NCI-H82 treated with DMSO at 0.1 percent for 48 hours (cell line): ENCODE measurements around the gene F2RL2.
A peak's percentile ranks its signal among the peaks of the same experiment; 100 is the strongest.
"Not testable (repeated sequence)": the region's sequence is repeated elsewhere in the genome, so short reads cannot be mapped to it uniquely, and the experiment has no call there.

Source experiments
- DNase-seq: peaks from one replicate; lab custom pipeline; 2025; ENCODE audit not compliant: unreplicated experiment; lab: John Stamatoyannopoulos, UW

The F2RL2 gene

GRCh38 chr5:76625087-76625815, 2.0 kb upstream of the F2RL2 start:
- no peak for DNase-seq

DNA sequence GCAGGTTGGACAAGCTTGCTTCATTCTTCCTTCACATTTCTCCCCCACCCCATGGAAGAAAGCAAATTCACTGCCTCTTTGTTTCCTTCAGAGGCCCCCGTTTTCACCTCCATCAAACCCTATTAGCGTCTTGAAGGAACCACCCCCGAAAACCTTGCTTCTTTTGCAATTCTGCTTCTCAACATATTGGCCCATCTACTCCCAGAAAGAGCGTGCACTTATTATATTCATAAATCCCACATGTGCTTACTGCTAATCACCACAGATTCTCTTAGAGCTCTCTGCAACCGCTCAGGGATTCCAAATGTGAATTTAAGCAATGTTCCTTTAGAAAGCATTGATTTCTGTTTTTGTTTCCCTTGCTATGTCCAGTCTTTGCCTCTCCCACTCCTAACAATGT, 1.1 kb downstream of the F2RL2 start:
- no peak for DNase-seq

DNA sequence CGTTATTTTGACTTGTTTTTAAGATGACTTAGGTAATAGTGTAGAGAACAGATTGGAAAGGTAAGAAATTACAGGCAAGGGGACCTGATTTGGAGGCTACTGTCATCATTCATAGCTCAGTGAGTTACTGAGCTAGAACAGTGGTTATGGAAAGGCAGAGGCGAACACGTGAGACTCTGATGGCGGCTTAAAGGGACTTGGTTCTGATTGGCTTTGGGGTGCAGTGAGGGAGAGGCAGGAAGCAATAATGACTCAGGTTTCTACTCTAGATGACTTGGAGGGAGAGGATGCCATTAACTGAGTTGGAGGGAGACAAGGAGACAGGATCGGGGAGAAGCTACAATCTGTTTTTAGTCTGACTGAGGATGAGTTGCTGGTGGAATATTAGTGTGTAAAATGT, 3.0 kb downstream of the F2RL2 start:
- DNase-seq: no peak

- DNase-seq: no peak
These were observed 5.5 kb downstream of the F2RL2 start for GRCh38 chr5:76617675-76618074.

DNA sequence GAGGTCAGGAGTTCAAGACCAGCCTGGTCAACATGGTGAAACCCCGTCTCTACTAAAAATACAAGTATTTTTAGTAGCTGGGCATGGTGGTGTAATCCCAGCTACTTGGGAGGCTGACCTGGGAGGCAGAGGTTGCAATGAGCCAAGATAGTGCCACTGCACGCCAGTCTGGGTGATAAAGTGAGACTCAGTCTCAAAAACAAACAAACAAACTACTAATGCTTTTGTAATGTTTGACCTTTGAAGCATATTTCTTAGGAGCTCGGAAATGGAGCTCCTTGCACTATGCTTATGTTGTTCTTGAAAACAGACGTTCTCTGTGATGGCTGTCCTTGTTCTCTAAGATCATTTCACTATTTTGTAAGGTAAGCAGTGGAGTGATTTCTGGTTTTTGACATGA, 6.0 kb downstream of the F2RL2 start:
- DNase-seq: no peak

GRCh38 chr5:76616206-76616605, 7.0 kb downstream of the F2RL2 start:
- DNase-seq: no peak

DNA sequence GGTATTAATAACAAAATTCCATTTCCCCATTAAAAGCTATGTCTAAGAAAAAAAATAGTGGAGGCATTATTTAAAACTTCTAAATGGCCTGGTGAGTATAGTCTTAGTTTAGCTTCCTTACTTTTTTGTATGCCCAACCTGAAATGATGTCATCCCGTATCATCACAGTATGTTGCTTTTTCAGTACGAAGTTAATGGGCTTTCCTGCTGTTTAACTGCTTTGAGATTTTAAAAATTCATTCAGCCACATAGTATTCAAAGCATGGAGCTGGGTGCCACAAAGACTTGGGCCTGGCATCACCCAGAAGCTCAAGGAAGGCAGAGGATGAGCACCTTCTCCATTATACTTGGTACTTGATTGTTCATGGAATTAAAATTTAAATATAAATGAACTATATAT, 7.4 kb downstream of the F2RL2 start:
- DNase-seq: no peak

DNA sequence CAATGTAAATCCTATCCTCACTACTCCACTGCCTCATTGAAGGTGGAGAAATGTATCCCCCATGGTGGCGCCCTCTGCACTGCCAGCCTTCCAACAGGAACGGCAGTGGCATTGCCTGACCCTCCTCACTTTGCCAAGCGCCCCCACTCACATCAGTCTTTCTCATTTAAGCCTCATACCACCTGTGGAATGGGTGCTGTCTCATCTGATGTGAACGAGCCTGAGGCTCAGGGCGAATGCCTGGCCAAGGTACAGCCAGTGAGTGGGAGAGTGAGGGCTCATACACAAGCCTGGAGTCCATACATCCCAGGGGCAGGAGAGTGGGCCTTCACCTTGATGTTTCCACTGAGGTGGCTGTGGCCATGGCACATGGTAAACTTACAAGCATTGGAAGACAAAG, 10.3 kb downstream of the F2RL2 start:
- no peak for DNase-seq

DNA sequence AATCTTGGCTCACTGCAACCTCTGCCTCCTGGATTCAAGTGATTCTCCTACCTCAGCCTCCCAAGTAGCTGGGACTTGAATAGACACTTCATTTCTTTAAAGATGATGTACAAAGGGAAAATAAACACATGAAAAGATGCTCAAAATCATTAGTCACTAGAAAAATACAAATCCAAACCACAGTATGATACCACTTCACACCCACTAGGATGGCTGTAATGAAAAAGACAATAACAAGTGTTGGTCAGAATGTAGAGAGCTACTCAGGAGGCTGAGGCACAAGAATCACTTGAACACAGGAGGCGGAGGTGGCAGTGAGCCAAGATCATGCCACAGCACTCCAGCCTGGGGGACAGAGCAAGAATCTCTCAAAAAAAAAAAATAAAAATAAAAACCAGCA, 13.0 kb downstream of the F2RL2 start:
- DNase-seq: no peak

DNA sequence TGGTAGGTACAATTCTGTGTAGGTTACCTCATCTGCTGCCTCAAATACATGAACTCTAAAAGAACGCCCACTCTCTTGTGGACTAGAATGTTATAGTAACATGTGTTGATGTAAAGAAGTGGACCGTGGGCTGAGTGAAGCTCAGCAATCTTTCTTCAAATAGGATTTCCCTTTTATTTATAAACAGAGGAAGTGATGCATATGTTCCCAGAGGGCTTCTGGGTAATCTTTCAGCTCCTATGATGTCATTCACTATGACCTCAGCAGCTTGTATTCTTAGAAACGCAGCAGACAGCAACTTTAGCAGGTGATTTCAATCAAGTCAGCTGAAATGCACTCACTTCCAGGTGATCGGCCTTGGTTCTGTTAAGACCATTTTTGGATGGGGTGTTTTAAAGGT, 14.4 kb downstream of the F2RL2 start:
- no peak for DNase-seq

- DNase-seq: no peak
These were observed 15.8 kb downstream of the F2RL2 start for GRCh38 chr5:76607353-76607871.

GRCh38 chr5:76606701-76607100, 16.5 kb downstream of the F2RL2 start:
- DNase-seq: no peak

GRCh38 chr5:76604838-76605237, 18.4 kb downstream of the F2RL2 start:
- no peak for DNase-seq

DNA sequence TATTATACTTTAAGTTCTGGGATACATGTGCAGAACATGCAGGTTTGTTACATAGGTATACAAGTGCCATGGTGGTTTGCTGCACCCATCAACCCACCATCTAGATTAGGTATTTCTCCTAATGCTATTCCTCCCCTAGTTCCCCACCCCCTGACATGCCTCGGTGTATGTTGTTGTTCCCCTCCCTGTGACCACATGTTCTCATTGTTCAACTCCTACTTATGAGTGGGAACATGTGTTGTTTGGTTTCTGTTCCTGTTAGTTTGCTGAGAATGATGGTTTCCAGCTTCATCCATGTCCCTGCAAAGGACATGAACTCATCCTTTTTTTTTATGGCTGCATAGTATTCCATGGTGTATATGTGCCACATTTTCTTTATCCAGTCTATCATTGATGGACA, 19.2 kb downstream of the F2RL2 start:
- not testable (repeated sequence) for DNase-seq

DNA sequence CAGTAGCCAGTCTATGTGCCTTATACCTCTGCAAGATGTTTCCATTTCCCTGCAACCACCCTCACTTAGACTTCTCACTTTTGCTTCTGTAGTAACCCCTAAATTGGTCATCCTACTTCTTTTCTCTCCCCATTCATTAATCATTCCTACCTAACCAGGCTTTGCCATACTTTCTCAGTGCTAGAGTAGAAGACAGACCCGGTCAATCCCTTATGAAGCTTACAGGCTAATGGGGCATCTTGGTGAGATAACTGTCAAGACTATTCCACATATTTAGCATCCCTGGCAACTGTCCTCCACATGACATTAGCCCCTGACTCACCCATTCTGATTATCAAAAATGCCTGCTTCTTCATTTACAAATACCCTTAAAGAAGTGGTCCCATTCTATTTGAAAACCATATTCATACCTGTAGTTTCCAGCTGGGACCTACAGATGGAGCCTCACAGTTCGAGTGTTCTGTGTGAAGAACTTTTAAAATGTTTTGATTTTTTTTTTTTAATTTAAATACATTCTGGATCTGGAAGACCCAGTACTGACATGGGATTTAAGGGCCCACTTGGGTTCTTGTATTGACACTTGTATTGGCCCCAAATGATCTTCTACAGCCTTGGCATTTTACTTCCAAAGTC, 21.0 kb downstream of the F2RL2 start:
- no peak for DNase-seq

- DNase-seq: peak; percentile 38
These were observed 21.7 kb downstream of the F2RL2 start for GRCh38 chr5:76601470-76601869.

DNA sequence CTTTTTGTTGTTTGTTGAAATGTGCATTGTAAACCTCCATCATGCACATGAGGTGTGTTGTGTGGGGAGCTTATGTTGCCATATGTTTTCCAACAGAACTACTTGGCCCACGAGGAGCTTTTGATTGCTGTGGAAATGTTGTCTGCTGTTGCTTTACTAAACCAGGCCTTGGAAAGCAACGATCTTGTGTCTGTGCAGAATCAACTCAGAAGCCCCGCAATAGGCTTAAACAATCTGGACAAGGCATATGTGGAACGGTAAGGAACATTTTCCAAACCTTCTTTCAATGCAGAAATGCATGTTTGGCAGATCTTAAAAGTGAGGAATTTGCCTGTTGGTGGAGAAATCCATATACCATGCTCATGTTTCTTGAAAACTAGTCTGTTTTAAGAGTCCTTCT, 22.5 kb downstream of the F2RL2 start:
- DNase-seq: no peak

- no peak for DNase-seq
These were observed 24.7 kb downstream of the F2RL2 start for GRCh38 chr5:76598531-76598930.

GRCh38 chr5:76595755-76596481, 27.3 kb downstream of the F2RL2 start:
- no peak for DNase-seq

DNA sequence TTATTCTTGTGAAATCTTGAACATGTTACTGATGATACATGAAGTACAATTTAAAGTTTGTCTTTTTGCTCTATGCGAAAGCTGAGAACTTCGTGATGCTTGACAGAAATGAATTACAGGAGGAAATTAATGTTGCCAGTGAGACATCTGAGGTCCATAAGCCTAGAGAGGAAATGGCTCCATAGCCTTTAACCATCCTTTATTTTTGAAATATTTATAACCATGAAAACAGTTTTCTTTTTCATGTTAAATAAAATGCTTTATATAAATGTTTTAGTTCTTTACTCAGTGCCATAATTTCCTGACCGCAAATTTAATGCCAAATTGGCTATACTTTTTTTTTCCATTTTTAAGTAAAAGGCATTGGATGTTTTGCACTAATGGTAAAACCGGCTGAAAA, 29.1 kb downstream of the F2RL2 start:
- no peak for DNase-seq

- DNase-seq: no peak
These were observed 30.5 kb downstream of the F2RL2 start for GRCh38 chr5:76592692-76593091.

DNA sequence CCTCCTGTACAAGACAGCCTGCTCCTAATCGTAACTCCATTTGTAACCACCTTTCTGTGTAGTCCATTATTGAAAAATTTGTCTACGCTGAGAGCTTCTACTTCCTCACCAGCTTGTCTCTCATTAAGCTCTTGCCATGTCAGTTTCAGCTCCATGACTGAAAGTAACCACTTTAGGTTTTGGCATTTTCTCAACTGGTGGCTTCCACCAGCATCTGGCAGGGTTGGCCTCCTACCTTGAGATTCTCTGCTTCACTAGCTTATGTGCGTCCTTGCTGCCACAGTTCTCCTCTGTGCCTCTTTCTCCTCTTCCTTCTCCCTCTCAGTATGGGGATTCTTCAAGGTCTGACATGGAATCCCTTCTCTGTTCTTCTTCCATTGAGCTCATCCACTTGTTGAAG, 31.8 kb downstream of the F2RL2 start:
- no peak for DNase-seq
